ENCODE results near the gene KLB. TPM values are rescaled to one million over a fixed set of nuclear protein-coding genes. Genes with fewer than 3 reads are reported as not detected.

Gene KLB
- total and polyA plus RNA-seq, 2 donors (not counting 1 experiment from before 2014, with no cell fraction given), result 0.09 TPM; not detected in 1

DNA sequence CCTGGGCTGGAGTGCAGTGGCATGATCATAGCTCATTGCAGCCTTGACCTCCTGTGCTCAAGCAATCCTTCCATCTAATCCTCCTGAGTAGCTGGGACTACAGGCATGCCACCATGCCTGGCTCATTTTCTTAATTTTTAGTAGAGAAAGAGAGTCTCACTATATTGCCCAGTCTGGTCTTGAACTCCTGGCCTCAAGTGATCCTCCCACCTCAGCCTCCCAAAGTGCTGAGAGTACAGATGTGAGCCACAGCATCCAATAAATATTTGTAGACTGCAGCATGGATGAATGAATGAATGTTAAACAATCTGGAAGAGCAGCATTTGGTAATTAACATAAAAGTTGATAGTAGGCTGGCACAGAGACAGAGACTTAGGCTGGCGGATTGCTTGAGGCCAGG is 20.0 kb downstream of the KLB start:
- Histone ChIP-seq H3K4me2 (replicated peaks; ENCODE audit: low read depth, low read length, poor library complexity, severe bottlenecking) (no peak overlapping the region), H3K9me3 (ENCODE audit: control extremely low read depth in 1 of 3, control insufficient read depth in 2 of 3, insufficient read depth in 1 of 3, low read length in 2 of 3) (no peaks in the 10 kb centered on the region), H3K9ac (ENCODE audit: low read length) (no peak overlapping the region), H3K4me3 (ENCODE audit: control extremely low read depth in 1 of 5, extremely low read depth in 1 of 5, insufficient read depth in 1 of 5, low read depth in 2 of 5, low read length in 4 of 5) (no peak overlapping the region), H3K27ac (ENCODE audit: low read length in 2 of 2) (no peak overlapping the region), H3K27me3 (replicated peaks in 1 of 4; ENCODE audit: control extremely low read depth in 1 of 4, control insufficient read depth in 3 of 4, insufficient read depth in 4 of 4, low read length in 3 of 4) (no peaks in the 10 kb centered on the region), H2AFZ (ENCODE audit: insufficient read depth, low read depth, low read length, poor library complexity, severe bottlenecking) (no peak overlapping the region), H4K20me1 (ENCODE audit: control insufficient read depth, insufficient read depth, low read length, poor library complexity, severe bottlenecking) (no peaks in the 10 kb centered on the region), H3K36me3 (replicated peaks in 1 of 2; ENCODE audit: control extremely low read depth in 1 of 2, control insufficient read depth in 1 of 2, extremely low read depth in 1 of 2, insufficient read depth in 2 of 2, low read length in 1 of 2) (no peaks in the 10 kb centered on the region), H3K4me1 (ENCODE audit: control insufficient read depth in 2 of 2, insufficient read depth in 2 of 2, low read length in 2 of 2) (no peaks in the 10 kb centered on the region), H3K79me2 (ENCODE audit: control insufficient read depth, insufficient read depth, low read length) (no peaks in the 10 kb centered on the region)
- ChIA-PET CTCF (no interaction called here), POLR2A (no interaction called here)
- intact Hi-C loops (cut with micrococcal nuclease), result no loop called here
- TF ChIP-seq, protein P1, sequence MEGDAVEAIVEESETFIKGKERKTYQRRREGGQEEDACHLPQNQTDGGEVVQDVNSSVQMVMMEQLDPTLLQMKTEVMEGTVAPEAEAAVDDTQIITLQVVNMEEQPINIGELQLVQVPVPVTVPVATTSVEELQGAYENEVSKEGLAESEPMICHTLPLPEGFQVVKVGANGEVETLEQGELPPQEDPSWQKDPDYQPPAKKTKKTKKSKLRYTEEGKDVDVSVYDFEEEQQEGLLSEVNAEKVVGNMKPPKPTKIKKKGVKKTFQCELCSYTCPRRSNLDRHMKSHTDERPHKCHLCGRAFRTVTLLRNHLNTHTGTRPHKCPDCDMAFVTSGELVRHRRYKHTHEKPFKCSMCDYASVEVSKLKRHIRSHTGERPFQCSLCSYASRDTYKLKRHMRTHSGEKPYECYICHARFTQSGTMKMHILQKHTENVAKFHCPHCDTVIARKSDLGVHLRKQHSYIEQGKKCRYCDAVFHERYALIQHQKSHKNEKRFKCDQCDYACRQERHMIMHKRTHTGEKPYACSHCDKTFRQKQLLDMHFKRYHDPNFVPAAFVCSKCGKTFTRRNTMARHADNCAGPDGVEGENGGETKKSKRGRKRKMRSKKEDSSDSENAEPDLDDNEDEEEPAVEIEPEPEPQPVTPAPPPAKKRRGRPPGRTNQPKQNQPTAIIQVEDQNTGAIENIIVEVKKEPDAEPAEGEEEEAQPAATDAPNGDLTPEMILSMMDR (IDR thresholded peaks at IDR 0.05), result no peak
- DNase-seq (no peak), ATAC-seq (ENCODE audit: low read depth) (no peak)
- Mint-ChIP-seq H3K9me3 (ENCODE audit: insufficient read depth) (no peaks in the 10 kb centered on the region), H3K27me3 (no peaks in the 10 kb centered on the region), H3K4me1 (no peaks in the 10 kb centered on the region), H3K27ac (no peak overlapping the region), H3K4me3 (no peak overlapping the region)
- WGBS (ENCODE audit: insufficient coverage), result no CpG with 5 or more reads among the region's 1 CpG

DNA sequence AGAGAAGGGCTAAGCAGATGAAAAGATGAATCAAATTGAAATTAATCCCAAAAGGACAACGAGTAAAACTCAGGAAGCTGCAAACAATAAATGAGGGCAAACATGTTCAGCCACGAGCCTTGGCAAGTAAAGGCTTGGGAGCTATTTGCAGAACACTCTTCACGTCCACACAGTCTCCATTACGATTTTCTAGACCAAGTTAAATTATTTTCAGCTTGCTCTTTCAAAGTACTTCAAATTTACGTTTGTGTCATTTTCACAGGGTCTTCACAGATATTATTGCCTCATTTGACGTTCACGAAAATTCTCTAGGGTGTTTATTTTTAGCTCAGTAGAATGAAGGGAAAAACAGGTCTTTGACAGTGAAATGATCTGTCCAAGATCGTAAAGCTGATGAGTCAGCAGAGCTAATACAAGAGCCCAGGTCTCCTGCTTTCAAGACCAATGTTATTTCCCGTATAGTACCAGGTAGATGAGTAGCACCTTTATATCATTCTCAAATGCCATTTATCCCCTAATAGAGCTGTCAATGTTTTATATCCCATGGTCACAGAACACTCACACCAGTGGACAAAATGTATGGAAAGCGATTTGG is 20.9 kb downstream of the KLB start:
- DNase-seq (no peak), ATAC-seq (ENCODE audit: low read depth) (no peak)
- no peak overlapping the region for H3K4me3 Mint-ChIP-seq
- intact Hi-C loops (cut with micrococcal nuclease), result no loop called here
- H3K27ac Mint-ChIP-seq, result no peak overlapping the region
- no peaks in the 10 kb centered on the region for H3K4me1 Mint-ChIP-seq
- Histone ChIP-seq H3K27ac (ENCODE audit: low read length in 2 of 2) (no peak overlapping the region), H4K20me1 (ENCODE audit: control insufficient read depth, insufficient read depth, low read length, poor library complexity, severe bottlenecking) (no peaks in the 10 kb centered on the region), H3K79me2 (ENCODE audit: control insufficient read depth, insufficient read depth, low read length) (no peaks in the 10 kb centered on the region), H3K27me3 (replicated peaks in 1 of 4; ENCODE audit: control extremely low read depth in 1 of 4, control insufficient read depth in 3 of 4, insufficient read depth in 4 of 4, low read length in 3 of 4) (no peaks in the 10 kb centered on the region), H3K9ac (ENCODE audit: low read length) (no peak overlapping the region), H3K9me3 (ENCODE audit: control extremely low read depth in 1 of 3, control insufficient read depth in 2 of 3, insufficient read depth in 1 of 3, low read length in 2 of 3) (no peaks in the 10 kb centered on the region), H3K4me1 (ENCODE audit: control insufficient read depth in 2 of 2, insufficient read depth in 2 of 2, low read length in 2 of 2) (no peaks in the 10 kb centered on the region), H2AFZ (ENCODE audit: insufficient read depth, low read depth, low read length, poor library complexity, severe bottlenecking) (no peak overlapping the region), H3K36me3 (replicated peaks in 1 of 2; ENCODE audit: control extremely low read depth in 1 of 2, control insufficient read depth in 1 of 2, extremely low read depth in 1 of 2, insufficient read depth in 2 of 2, low read length in 1 of 2) (no peaks in the 10 kb centered on the region), H3K4me2 (replicated peaks; ENCODE audit: low read depth, low read length, poor library complexity, severe bottlenecking) (no peak overlapping the region), H3K4me3 (ENCODE audit: control extremely low read depth in 1 of 5, extremely low read depth in 1 of 5, insufficient read depth in 1 of 5, low read depth in 2 of 5, low read length in 4 of 5) (no peak overlapping the region)
- POLR2A ChIA-PET, result no interaction called here
- H3K9me3 Mint-ChIP-seq (ENCODE audit: insufficient read depth), result no peaks in the 10 kb centered on the region
- 94% methylated on average over 4 of the region's 10 CpGs for WGBS (ENCODE audit: insufficient coverage)
- TF ChIP-seq EZH2 (IDR thresholded peaks at IDR 0.05; ENCODE audit: borderline replicate concordance, insufficient read depth, low read depth, low read length, poor library complexity, severe bottlenecking), result no peak
- TF ChIP-seq, protein P1 (IDR thresholded peaks at IDR 0.05), result no peak
- CTCF ChIA-PET, result interaction anchor here (0.6 kb wide), 1 partner anchor 36 kb away, joined by 3 read pairs; no protein-coding TSS in a partner anchor
- H3K27me3 Mint-ChIP-seq, result no peaks in the 10 kb centered on the region

All from B cell (primary cell).